Measurements from ENCODE around the gene PSME4. TPM values are rescaled to one million over a fixed set of nuclear protein-coding genes. Genes with fewer than 3 reads are reported as not detected.

PSME4 gene
- total and polyA plus RNA-seq, 2 experiments from 2014 or later, result 44.7 to 98.6 TPM

- no peak for TF ChIP-seq ZNF462 (CRISPR knock-in tag; IDR thresholded peaks at IDR 0.05)
- TF ChIP-seq CREB1 (CRISPR knock-in tag; IDR thresholded peaks at IDR 0.05; ENCODE audit: low read depth), result no peak
- TF ChIP-seq NANOG (IDR thresholded peaks at IDR 0.05; ENCODE audit: borderline replicate concordance), result no peak
- Mint-ChIP-seq H3K27ac (no peak overlapping the region), H3K36me3 (ENCODE audit: low read depth) (peaks cover 17% of the 10 kb centered on the region), H3K4me1 (peaks cover 15% of the 10 kb centered on the region; the same call in 2 of the 3 replicates), H3K4me3 (no peak overlapping the region), H3K27me3 (ENCODE audit: insufficient read depth, low read depth, poor library complexity) (no peaks in the 10 kb centered on the region), H3K9me3 (no peaks in the 10 kb centered on the region)
- DNase-seq (ENCODE audit: low spot score) (no peak), ATAC-seq (peak; percentile 63)
- Histone ChIP-seq H4K20me1 (replicated peaks; ENCODE audit: insufficient read depth) (peaks cover 34% of the 10 kb centered on the region), H3F3A (replicated peaks; ENCODE audit: low read depth) (no peaks in the 10 kb centered on the region), H2AFZ (no peak overlapping the region), H3K27me3 (ENCODE audit: insufficient read depth) (no peaks in the 10 kb centered on the region), H3K4me3 (no peak overlapping the region), H3K4me1 (ENCODE audit: insufficient read depth) (peaks cover 13% of the 10 kb centered on the region), H3K4me2 (no peak overlapping the region), H3K9me2 (ENCODE audit: insufficient read depth) (no peaks in the 10 kb centered on the region), H3K27ac (ENCODE audit: low read depth) (no peak overlapping the region), H3K79me2 (replicated peaks; ENCODE audit: insufficient read depth) (peaks cover 95% of the 10 kb centered on the region), H3K36me3 (ENCODE audit: insufficient read depth) (peaks cover 8% of the 10 kb centered on the region; the same call in 1 of the 2 replicates)
Observed at GRCh38 chr2:53952519-53952918, 18.3 kb downstream of the PSME4 start.

GRCh38 chr2:53949457-53949856 lies 21.3 kb downstream of the PSME4 start:
- Mint-ChIP-seq H3K36me3 (ENCODE audit: low read depth) (peaks cover 36% of the 10 kb centered on the region), H3K27ac (no peak overlapping the region), H3K27me3 (ENCODE audit: insufficient read depth, low read depth, poor library complexity) (no peaks in the 10 kb centered on the region), H3K4me3 (no peak overlapping the region), H3K4me1 (peaks cover 8% of the 10 kb centered on the region; the same call in 2 of the 3 replicates), H3K9me3 (no peaks in the 10 kb centered on the region)
- H3K9me2 ChIP-seq (ENCODE audit: insufficient read depth), result no peaks in the 10 kb centered on the region
- H3K36me3 ChIP-seq (ENCODE audit: insufficient read depth), result peaks cover 11% of the 10 kb centered on the region; the same call in 1 of the 2 replicates
- H3K79me2 ChIP-seq (replicated peaks; ENCODE audit: insufficient read depth), result peaks cover 86% of the 10 kb centered on the region
- H3K4me2 ChIP-seq, result no peak overlapping the region
- no peaks in the 10 kb centered on the region for H3K27me3 ChIP-seq (ENCODE audit: insufficient read depth)
- H3K4me3 ChIP-seq, result no peak overlapping the region
- H3F3A ChIP-seq (replicated peaks; ENCODE audit: low read depth), result no peaks in the 10 kb centered on the region
- 0 out of 2 replicates have a peak, but pooled peaks cover 5% of the 10 kb centered on the region for H3K4me1 ChIP-seq (ENCODE audit: insufficient read depth)
- peaks cover 31% of the 10 kb centered on the region for H4K20me1 ChIP-seq (replicated peaks; ENCODE audit: insufficient read depth)
- H2AFZ ChIP-seq, result no peak overlapping the region
- ATAC-seq, result no peak
- no peak overlapping the region for H3K27ac ChIP-seq (ENCODE audit: low read depth)
- no peak for DNase-seq (ENCODE audit: low spot score)
- TF ChIP-seq REST (IDR thresholded peaks at IDR 0.05; ENCODE audit: unreplicated experiment), result no peak
- TF ChIP-seq JUNB (IDR thresholded peaks at IDR 0.05; ENCODE audit: unreplicated experiment), result no peak
- TF ChIP-seq CTCF (conservative IDR thresholded peaks at IDR 0.05; ENCODE audit: low read depth in 2 of 2), result no peak
- TF ChIP-seq ZNF114 (CRISPR knock-in tag; IDR thresholded peaks at IDR 0.05), result no peak
- no peak for TF ChIP-seq POLR2AphosphoS5 (IDR thresholded peaks at IDR 0.05; ENCODE audit: low read depth)
- no peak for TF ChIP-seq NANOG (IDR thresholded peaks at IDR 0.05; ENCODE audit: borderline replicate concordance)
- TF ChIP-seq ETS1 (IDR thresholded peaks at IDR 0.05), result no peak
- TF ChIP-seq CREB1 (CRISPR knock-in tag; IDR thresholded peaks at IDR 0.05; ENCODE audit: low read depth), result no peak

Measured in GM23338 (cell line).